HEK293T (cell line): Measurements from ENCODE around the gene DHRSX.

Source experiments
- ARNT ChIP-seq: fragments of 450-650 bp; IDR thresholded peaks from 2 replicates; pipeline ENCODE4 v1.6.1; 2017; ENCODE audit warnings: mild to moderate bottlenecking
- ELF4 ChIP-seq: fragments of 450-650 bp; IDR thresholded peaks from 2 replicates; pipeline ENCODE4 v1.6.1; 2017; ENCODE audit warnings: antibody characterized with exemption
- FOXA1 ChIP-seq: fragments of 450-650 bp; IDR thresholded peaks from 2 replicates; pipeline ENCODE4 v1.6.1; 2016; ENCODE audit warnings: mild to moderate bottlenecking
- FOXK2 ChIP-seq: fragments of 450-650 bp; IDR thresholded peaks from 2 replicates; pipeline ENCODE4 v1.6.1; 2016; ENCODE audit warnings: mild to moderate bottlenecking
- FOXM1 ChIP-seq: fragments of 450-650 bp; IDR thresholded peaks from 2 replicates; pipeline ENCODE4 v1.6.1; 2017; ENCODE audit warnings: mild to moderate bottlenecking, borderline replicate concordance
- HDGF ChIP-seq: fragments of 450-650 bp; IDR thresholded peaks from 2 replicates; pipeline ENCODE4 v1.6.1; 2017; ENCODE audit warnings: antibody characterized with exemption, borderline replicate concordance
- LEF1 ChIP-seq: fragments of 450-650 bp; IDR thresholded peaks from 2 replicates; pipeline ENCODE4 v1.6.1; 2017; ENCODE audit warnings: mild to moderate bottlenecking, borderline replicate concordance
- PKNOX1 ChIP-seq: fragments of 450-650 bp; IDR thresholded peaks from 2 replicates; pipeline ENCODE4 v1.6.1; 2016
- SP1 ChIP-seq: fragments of 450-650 bp; IDR thresholded peaks from 2 replicates; pipeline ENCODE4 v1.6.1; 2017
- SUZ12 ChIP-seq: fragments of 450-650 bp; IDR thresholded peaks from 2 replicates; pipeline ENCODE4 v1.6.1; 2016; ENCODE audit warnings: mild to moderate bottlenecking
- TARDBP ChIP-seq: fragments of 450-650 bp; IDR thresholded peaks from 2 replicates; pipeline ENCODE4 v1.6.1; 2016
- ZNF384 ChIP-seq: fragments of 450-650 bp; IDR thresholded peaks from 2 replicates; pipeline ENCODE4 v1.6.1; 2016

DNA sequence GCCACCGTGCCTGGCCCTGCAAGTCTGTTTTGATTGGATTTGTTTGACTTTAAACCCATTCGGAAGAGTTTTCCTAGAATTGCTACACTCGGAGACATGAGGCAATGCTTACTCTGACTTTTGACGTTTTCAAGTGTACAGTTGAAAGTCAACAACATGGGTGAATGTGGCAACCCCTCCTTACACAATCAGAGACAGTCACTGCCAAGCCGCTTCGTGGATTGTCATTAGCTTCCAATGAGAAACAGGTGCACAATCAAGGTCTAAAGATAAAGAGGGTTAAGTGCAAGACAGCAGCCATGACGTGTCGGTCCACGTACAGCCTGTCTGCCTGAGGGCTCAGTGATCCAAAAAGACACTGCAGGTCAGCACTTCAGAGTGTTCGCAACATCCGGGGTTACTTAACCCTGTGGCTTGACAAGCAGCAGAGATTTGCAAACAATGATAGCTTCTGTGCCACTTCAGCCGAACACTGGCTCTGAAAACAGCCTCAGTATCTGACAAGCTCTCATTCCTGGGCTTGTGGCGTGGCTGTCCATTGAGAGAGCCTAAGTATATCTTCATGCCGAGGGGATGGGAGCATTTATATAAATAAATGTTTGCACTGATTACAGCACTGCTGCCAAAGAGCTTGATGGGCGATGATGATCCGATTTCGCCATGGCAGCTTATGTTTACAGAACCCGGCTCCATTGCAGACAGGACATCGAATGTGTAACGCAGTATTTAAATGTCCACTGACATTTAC, 180.0 kb downstream of the DHRSX start:
- TF ChIP-seq HDGF (no peak), FOXM1 (no peak), FOXK2 (no peak), ELF4 (no peak), SP1 (no peak), ARNT (no peak), TARDBP (no peak), FOXA1 (no peak), SUZ12 (no peak), ZNF384 (no peak), PKNOX1 (no peak), LEF1 (no peak)
